ENCODE results near the gene INSR.

The INSR gene

GRCh38 chr19:7265963-7266362, 28.3 kb downstream of the INSR start:
- peak; percentile 54 to 85 for DNase-seq (ENCODE audit: low read depth in 1 of 2, low spot score in 1 of 2)
- H3K27me3 ChIP-seq (ENCODE audit: insufficient read depth, poor library complexity, severe bottlenecking) = no peaks in the 10 kb centered on the region
- H3K27ac ChIP-seq (replicated peaks) = peak overlapping the region; percentile 75
- peak overlapping the region; percentile 12; the same call in 1 of the 2 replicates for H3K4me3 ChIP-seq (replicated peaks; ENCODE audit: insufficient read depth, low read length)
- TF ChIP-seq POLR2AphosphoS5 (IDR thresholded peaks at IDR 0.05; ENCODE audit: low read depth) (no peak), SPI1 (IDR thresholded peaks at IDR 0.05; ENCODE audit: borderline replicate concordance, low read depth) (no peak), GABPA (IDR thresholded peaks at IDR 0.05; ENCODE audit: low read depth) (no peak), CTCF (IDR thresholded peaks at IDR 0.05; ENCODE audit: insufficient read depth, low read length) (no peak), REST (IDR thresholded peaks at IDR 0.05; ENCODE audit: insufficient replicate concordance, low read depth) (no peak)

- TF ChIP-seq CTCF (IDR thresholded peaks at IDR 0.05; ENCODE audit: insufficient read depth, low read length) (no peak), GABPA (IDR thresholded peaks at IDR 0.05; ENCODE audit: low read depth) (no peak), SPI1 (IDR thresholded peaks at IDR 0.05; ENCODE audit: borderline replicate concordance, low read depth) (no peak), REST (IDR thresholded peaks at IDR 0.05; ENCODE audit: insufficient replicate concordance, low read depth) (no peak), POLR2AphosphoS5 (IDR thresholded peaks at IDR 0.05; ENCODE audit: low read depth) (no peak)
- no peaks in the 10 kb centered on the region for H3K27me3 ChIP-seq (ENCODE audit: insufficient read depth, poor library complexity, severe bottlenecking)
- no peak overlapping the region for H3K4me3 ChIP-seq (replicated peaks; ENCODE audit: insufficient read depth, low read length)
- peak overlapping the region; percentile 75 for H3K27ac ChIP-seq (replicated peaks)
- DNase-seq (ENCODE audit: low read depth in 1 of 2, low spot score in 1 of 2) = no peak
Observed at GRCh38 chr19:7264858-7265257, 29.4 kb downstream of the INSR start.

- Histone ChIP-seq H3K4me3 (replicated peaks; ENCODE audit: insufficient read depth, low read length) (no peak overlapping the region), H3K27ac (replicated peaks) (no peak overlapping the region), H3K27me3 (ENCODE audit: insufficient read depth, poor library complexity, severe bottlenecking) (no peaks in the 10 kb centered on the region)
- DNase-seq (ENCODE audit: low read depth in 1 of 2, low spot score in 1 of 2) = no peak
- no peak for TF ChIP-seq SPI1 (IDR thresholded peaks at IDR 0.05; ENCODE audit: borderline replicate concordance, low read depth)
- TF ChIP-seq CTCF (IDR thresholded peaks at IDR 0.05; ENCODE audit: insufficient read depth, low read length) = no peak
- no peak for TF ChIP-seq REST (IDR thresholded peaks at IDR 0.05; ENCODE audit: insufficient replicate concordance, low read depth)
- no peak for TF ChIP-seq GABPA (IDR thresholded peaks at IDR 0.05; ENCODE audit: low read depth)
- TF ChIP-seq POLR2AphosphoS5 (IDR thresholded peaks at IDR 0.05; ENCODE audit: low read depth) = no peak
Observed at GRCh38 chr19:7263521-7263920, 30.7 kb downstream of the INSR start.
